Neural progenitor cell (in vitro differentiated cells): ENCODE measurements around the gene CEACAM18. TPM values are rescaled to one million over a fixed set of nuclear protein-coding genes. Genes with fewer than 3 reads are reported as not detected.

Experiments used
- DNase-seq: peaks from one replicate; pipeline ENCODE4 v3.0.0-alpha.2; 2016; ENCODE audit warnings: low spot score
- H2AFZ ChIP-seq: fragments of 200-600 bp; sonication (generic); replicated peaks from 2 replicates; pipeline ENCODE4 v1.6.1; 2016; ENCODE audit warnings: antibody characterized with exemption
- H3F3A ChIP-seq: fragments of 200-600 bp; sonication (generic); 2 replicates; pipeline ENCODE4 v1.6.1; 2016; ENCODE audit warnings: antibody characterized with exemption, low read depth
- H3K27ac ChIP-seq: fragments of 200-600 bp; sonication (generic); 2 replicates; pipeline ENCODE4 v1.5.1; 2016; ENCODE audit warnings: mild to moderate bottlenecking
- H3K27me3 ChIP-seq: fragments of 200-600 bp; sonication (generic); 2 replicates; pipeline ENCODE4 v1.6.1; 2016; ENCODE audit warnings: mild to moderate bottlenecking, moderate library complexity
- H3K36me3 ChIP-seq: fragments of 200-600 bp; sonication (generic); 2 replicates; pipeline ENCODE4 v1.5.1; 2016
- H3K4me1 ChIP-seq: fragments of 200-600 bp; sonication (generic); 2 replicates; pipeline ENCODE4 v1.6.1; 2016; ENCODE audit warnings: mixed run types
- H3K4me2 ChIP-seq: fragments of 200-600 bp; sonication (generic); 2 replicates; pipeline ENCODE4 v1.6.1; 2016
- H3K4me3 ChIP-seq: fragments of 200-600 bp; sonication (generic); 2 replicates; pipeline ENCODE4 v1.5.1; 2016
- H3K79me2 ChIP-seq: fragments of 200-600 bp; sonication (generic); 2 replicates; pipeline ENCODE4 v1.6.1; 2016; ENCODE audit warnings: low read depth
- H3K9ac ChIP-seq: fragments of 200-600 bp; sonication (generic); 2 replicates; pipeline ENCODE4 v1.6.1; 2016
- H3K9me3 ChIP-seq: fragments of 200-600 bp; sonication (generic); 2 replicates; pipeline ENCODE4 v1.5.1; 2016; ENCODE audit warnings: low read depth
- H4K20me1 ChIP-seq: fragments of 200-600 bp; sonication (generic); 2 replicates; pipeline ENCODE4 v1.6.1; 2016; ENCODE audit warnings: low read depth
- H3K27ac Mint-ChIP-seq: 3 replicates; pipeline ENCODE4 v1.8.0; 2021; ENCODE audit warnings: mixed read lengths
- H3K27me3 Mint-ChIP-seq: 2 replicates; pipeline ENCODE4 v1.8.0; 2022; ENCODE audit warnings: low read depth, mild to moderate bottlenecking, inconsistent platforms, moderate library complexity, mixed read lengths; ENCODE audit not compliant: insufficient read depth
- H3K36me3 Mint-ChIP-seq: 3 replicates; pipeline ENCODE4 v1.8.0; 2021; ENCODE audit warnings: mixed read lengths
- H3K4me1 Mint-ChIP-seq: 3 replicates; pipeline ENCODE4 v1.8.0; 2021; ENCODE audit warnings: mixed read lengths
- H3K4me3 Mint-ChIP-seq: 3 replicates; pipeline ENCODE4 v1.8.0; 2021; ENCODE audit warnings: mild to moderate bottlenecking, moderate library complexity, mixed read lengths
- H3K9me3 Mint-ChIP-seq: 3 replicates; pipeline ENCODE4 v1.8.0; 2020; ENCODE audit warnings: mixed read lengths
- CTCF ChIP-seq: fragments of 200-600 bp; sonication (generic); IDR thresholded peaks from 2 replicates; pipeline ENCODE4 v1.5.1; 2017; ENCODE audit warnings: antibody characterized with exemption, mild to moderate bottlenecking
- EZH2 ChIP-seq: fragments of 200-600 bp; sonication (generic); IDR thresholded peaks from 2 replicates; pipeline ENCODE4 v1.6.1; 2017; ENCODE audit warnings: antibody characterized with exemption, mild to moderate bottlenecking, moderate library complexity
- EZH2phosphoT487 ChIP-seq: fragments of 200-600 bp; sonication (generic); IDR thresholded peaks from 2 replicates; pipeline ENCODE4 v1.6.1; 2017; ENCODE audit warnings: antibody characterized with exemption
- total RNA-seq: library from RNA; depleted of rRNA; stranded (reverse); fragments of >200 nt; gene quantifications from 2 replicates; pipeline ENCODE4 v1.2.3, GENCODE V29; 2015; ENCODE audit warnings: low replicate concordance

Gene CEACAM18
- total RNA-seq, 1 donor from 2014 or later = not detected

- H3K4me3 Mint-ChIP-seq = no peak overlapping the region
- Histone ChIP-seq H3K27me3 (no peaks in the 10 kb centered on the region), H3F3A (no peaks in the 10 kb centered on the region), H3K4me1 (no peaks in the 10 kb centered on the region), H3K4me2 (no peak overlapping the region), H3K36me3 (no peaks in the 10 kb centered on the region), H3K79me2 (no peaks in the 10 kb centered on the region), H3K9me3 (no peaks in the 10 kb centered on the region), H3K4me3 (no peak overlapping the region), H2AFZ (no peak overlapping the region), H3K27ac (no peak overlapping the region), H3K9ac (no peak overlapping the region), H4K20me1 (no peaks in the 10 kb centered on the region)
- no peak for DNase-seq
- no peak for TF ChIP-seq CTCF
- no peak for TF ChIP-seq EZH2phosphoT487
- TF ChIP-seq EZH2 = no peak
- no peaks in the 10 kb centered on the region for H3K36me3 Mint-ChIP-seq
- H3K4me1 Mint-ChIP-seq = no peaks in the 10 kb centered on the region
- H3K9me3 Mint-ChIP-seq = peaks cover 2% of the 10 kb centered on the region
- no peak overlapping the region for H3K27ac Mint-ChIP-seq
- peaks cover 12% of the 10 kb centered on the region for H3K27me3 Mint-ChIP-seq
Measured at GRCh38 chr19:51457351-51458013, 20.9 kb upstream of the CEACAM18 start.

GRCh38 chr19:51458051-51458645 is 20.2 kb upstream of the CEACAM18 start, which contains the start of gene SIGLEC8:
TSS of gene SIGLEC8 (minus strand) at chr19:51458454. CDS start at chr19:51458387, 67 bp downstream.
- H3K4me3 ChIP-seq = no peak within 1 kb of the TSS
- Mint-ChIP-seq H3K4me1 (no peaks in the 10 kb centered on the region), H3K27me3 (peaks cover 14% of the 10 kb centered on the region), H3K36me3 (no peaks in the 10 kb centered on the region), H3K9me3 (peaks cover 2% of the 10 kb centered on the region), H3K4me3 (no peak within 1 kb of the TSS), H3K27ac (no peak within 1 kb of the TSS)
- H2AFZ ChIP-seq = no peak within 1 kb of the TSS
- no peaks in the 10 kb centered on the region for H3K27me3 ChIP-seq
- H3K79me2 ChIP-seq = no peaks in the 10 kb centered on the region
- H3K36me3 ChIP-seq = no peaks in the 10 kb centered on the region
- no peaks in the 10 kb centered on the region for H4K20me1 ChIP-seq
- TF ChIP-seq EZH2phosphoT487 = no peak
- TF ChIP-seq CTCF = no peak
- TF ChIP-seq EZH2 = no peak
- no peak within 1 kb of the TSS for H3K9ac ChIP-seq
- no peak for DNase-seq
- H3F3A ChIP-seq = no peaks in the 10 kb centered on the region
- no peaks in the 10 kb centered on the region for H3K9me3 ChIP-seq
- no peak within 1 kb of the TSS for H3K27ac ChIP-seq
- H3K4me1 ChIP-seq = no peaks in the 10 kb centered on the region
- H3K4me2 ChIP-seq = no peak within 1 kb of the TSS

GRCh38 chr19:51458899-51459505 is 19.3 kb upstream of the CEACAM18 start:
- H3K9me3 ChIP-seq = no peaks in the 10 kb centered on the region
- H3K9ac ChIP-seq = no peak overlapping the region
- peaks cover 2% of the 10 kb centered on the region for H3K9me3 Mint-ChIP-seq

More at GRCh38 chr19:51458899-51459505, 19.3 kb upstream of the CEACAM18 start:
- Mint-ChIP-seq H3K36me3 (no peaks in the 10 kb centered on the region), H3K27me3 (peaks cover 15% of the 10 kb centered on the region), H3K27ac (no peak overlapping the region), H3K4me1 (no peaks in the 10 kb centered on the region), H3K4me3 (no peak overlapping the region)
- Histone ChIP-seq H4K20me1 (no peaks in the 10 kb centered on the region), H3K79me2 (no peaks in the 10 kb centered on the region), H3K4me2 (no peak overlapping the region), H3K27me3 (no peaks in the 10 kb centered on the region), H3K36me3 (no peaks in the 10 kb centered on the region), H3K4me1 (no peaks in the 10 kb centered on the region), H3F3A (no peaks in the 10 kb centered on the region), H3K27ac (no peak overlapping the region), H2AFZ (no peak overlapping the region), H3K4me3 (no peak overlapping the region)
- TF ChIP-seq CTCF = no peak
- no peak for TF ChIP-seq EZH2
- TF ChIP-seq EZH2phosphoT487 = no peak
- DNase-seq = no peak
